Gastroesophageal sphincter (tissue), 3 donors: ENCODE data around the gene MX2.

Source experiments
- POLR2AphosphoS5 ChIP-seq: sonication (generic); formaldehyde crosslinking; IDR thresholded peaks from one replicate; pipeline ENCODE4 v1.6.1; 2017; ENCODE audit warnings: antibody characterized with exemption
- TF ChIP-seq, protein P1 (sequence below), 4 experiments: fragments of 200-600 bp in 2 of 4; fragments of 450-650 bp in 2 of 4; sonication (generic) in 1 of 4; IDR thresholded peaks; one replicate each; pipeline ENCODE4 v1.5.1; 2017 to 2019; ENCODE audit warnings: antibody characterized with exemption in 4 of 4, mild to moderate bottlenecking in 2 of 4, moderate library complexity in 2 of 4

DNA sequence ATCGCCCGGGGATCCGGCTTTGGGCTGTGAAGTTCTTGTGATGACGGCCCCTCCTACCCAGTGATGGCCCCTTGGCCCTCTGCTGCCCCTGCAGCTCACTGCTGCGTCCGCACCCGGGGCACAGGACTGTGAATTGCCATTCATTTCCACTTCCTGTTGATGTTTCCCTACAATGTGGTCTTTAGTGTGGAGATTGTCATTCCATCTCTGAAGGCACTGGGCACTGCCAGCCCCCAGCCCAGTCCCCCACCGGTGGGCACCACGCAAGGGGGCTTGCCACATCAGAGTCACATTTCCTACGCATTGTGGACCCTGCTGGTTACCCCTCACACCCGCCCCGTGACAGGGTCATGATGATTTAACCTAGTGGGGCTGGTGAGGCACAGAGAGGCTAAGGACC lies 2.5 kb upstream of the MX2 start:
- TF ChIP-seq, protein P1, sequence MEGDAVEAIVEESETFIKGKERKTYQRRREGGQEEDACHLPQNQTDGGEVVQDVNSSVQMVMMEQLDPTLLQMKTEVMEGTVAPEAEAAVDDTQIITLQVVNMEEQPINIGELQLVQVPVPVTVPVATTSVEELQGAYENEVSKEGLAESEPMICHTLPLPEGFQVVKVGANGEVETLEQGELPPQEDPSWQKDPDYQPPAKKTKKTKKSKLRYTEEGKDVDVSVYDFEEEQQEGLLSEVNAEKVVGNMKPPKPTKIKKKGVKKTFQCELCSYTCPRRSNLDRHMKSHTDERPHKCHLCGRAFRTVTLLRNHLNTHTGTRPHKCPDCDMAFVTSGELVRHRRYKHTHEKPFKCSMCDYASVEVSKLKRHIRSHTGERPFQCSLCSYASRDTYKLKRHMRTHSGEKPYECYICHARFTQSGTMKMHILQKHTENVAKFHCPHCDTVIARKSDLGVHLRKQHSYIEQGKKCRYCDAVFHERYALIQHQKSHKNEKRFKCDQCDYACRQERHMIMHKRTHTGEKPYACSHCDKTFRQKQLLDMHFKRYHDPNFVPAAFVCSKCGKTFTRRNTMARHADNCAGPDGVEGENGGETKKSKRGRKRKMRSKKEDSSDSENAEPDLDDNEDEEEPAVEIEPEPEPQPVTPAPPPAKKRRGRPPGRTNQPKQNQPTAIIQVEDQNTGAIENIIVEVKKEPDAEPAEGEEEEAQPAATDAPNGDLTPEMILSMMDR (IDR thresholded peaks at IDR 0.05) = no peak
- TF ChIP-seq POLR2AphosphoS5 = no peak
